ENCODE data around the gene DDX10.

The DDX10 gene

GRCh38 chr11:108914981-108915380, 250.1 kb downstream of the DDX10 start:
- DNase-seq: no peak

- DNase-seq: no peak
Observed at GRCh38 chr11:108915666-108916065, 250.8 kb downstream of the DDX10 start.

- DNase-seq: no peak
Observed at GRCh38 chr11:108916290-108916689, 251.4 kb downstream of the DDX10 start.

GRCh38 chr11:108916935-108917334, 252.1 kb downstream of the DDX10 start:
- DNase-seq: no peak

GRCh38 chr11:108921211-108921610, 256.3 kb downstream of the DDX10 start:
- DNase-seq: no peak

- no peak for DNase-seq
Observed at GRCh38 chr11:108922241-108922640, 257.4 kb downstream of the DDX10 start.

GRCh38 chr11:108923413-108923812, 258.5 kb downstream of the DDX10 start:
- DNase-seq: no peak

GRCh38 chr11:108926171-108926840, 261.4 kb downstream of the DDX10 start:
- no peak for DNase-seq

GRCh38 chr11:108926841-108927577, 262.1 kb downstream of the DDX10 start:
- DNase-seq: no peak

GRCh38 chr11:108927791-108928545, 263.1 kb downstream of the DDX10 start:
- no peak for DNase-seq

GRCh38 chr11:108929241-108929640, 264.4 kb downstream of the DDX10 start:
- no peak for DNase-seq

GRCh38 chr11:108931168-108931567, 266.3 kb downstream of the DDX10 start:
- no peak for DNase-seq

GRCh38 chr11:108933630-108934029, 268.8 kb downstream of the DDX10 start:
- DNase-seq: no peak

- no peak for DNase-seq
Observed at GRCh38 chr11:108934289-108934688, 269.4 kb downstream of the DDX10 start.

GRCh38 chr11:108934696-108935095, 269.8 kb downstream of the DDX10 start:
- no peak for DNase-seq

GRCh38 chr11:108937746-108938145, 272.9 kb downstream of the DDX10 start:
- DNase-seq: no peak

GRCh38 chr11:108938604-108939003, 273.7 kb downstream of the DDX10 start:
- DNase-seq: no peak

- no peak for DNase-seq
Observed at GRCh38 chr11:108939135-108939534, 274.3 kb downstream of the DDX10 start.

GRCh38 chr11:108943853-108944252, 279.0 kb downstream of the DDX10 start:
- DNase-seq: no peak

GRCh38 chr11:108944471-108945178, 279.8 kb downstream of the DDX10 start:
- DNase-seq: no peak

- DNase-seq: no peak
Observed at GRCh38 chr11:108945341-108945740, 280.5 kb downstream of the DDX10 start.

- no peak for DNase-seq
Observed at GRCh38 chr11:108947654-108948570, 283.0 kb downstream of the DDX10 start.
